GDM1 (cell line): ENCODE measurements around the gene OXCT1.
"Not testable (repeated sequence)": the region's sequence is repeated elsewhere in the genome, so short reads cannot be mapped to it uniquely, and the experiment has no call there.

ENCODE experiments used
- DNase-seq: peaks from one replicate; lab custom pipeline; 2025; lab: John Stamatoyannopoulos, UW

The OXCT1 gene

DNA sequence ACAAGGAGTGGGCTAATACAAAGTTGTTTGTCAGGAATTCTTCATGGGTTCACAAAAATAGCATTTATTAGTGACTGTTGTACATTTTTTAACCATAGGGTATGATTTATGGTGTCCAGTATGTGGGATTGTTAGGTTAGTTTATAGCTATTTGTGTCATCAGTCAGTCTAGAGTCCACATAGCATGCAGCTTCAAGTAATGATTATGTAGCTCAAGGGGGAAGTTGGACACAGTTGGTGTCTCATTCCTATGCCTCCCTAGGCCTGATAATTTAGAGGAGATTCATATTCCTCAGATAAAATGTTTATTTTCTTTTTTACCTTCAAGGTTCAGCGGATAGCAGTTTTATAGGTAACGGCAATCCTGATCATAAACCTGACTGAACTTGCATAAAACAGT, 153.8 kb downstream of the OXCT1 start:
- DNase-seq, result no peak

DNA sequence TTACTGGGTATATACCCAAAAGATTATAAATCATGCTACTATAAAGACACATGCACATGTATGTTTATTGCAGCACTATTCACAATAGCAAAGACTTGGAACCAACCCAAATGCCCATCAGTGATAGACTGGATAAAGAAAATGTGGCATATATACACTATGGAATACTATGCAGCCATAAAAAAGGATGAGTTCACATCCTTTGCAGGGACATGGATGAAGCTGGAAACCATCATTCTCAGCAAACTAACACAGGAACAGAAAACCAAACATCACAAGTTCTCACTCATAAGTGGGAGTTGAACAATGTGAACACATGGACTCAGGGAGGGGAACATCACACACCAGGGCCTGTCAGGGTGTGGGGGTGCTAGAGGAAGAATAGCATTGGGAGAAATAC, 155.8 kb downstream of the OXCT1 start:
- not testable (repeated sequence) for DNase-seq

GRCh38 chr5:41708604-41708940, 161.7 kb downstream of the OXCT1 start:
- DNase-seq, result no peak

DNA sequence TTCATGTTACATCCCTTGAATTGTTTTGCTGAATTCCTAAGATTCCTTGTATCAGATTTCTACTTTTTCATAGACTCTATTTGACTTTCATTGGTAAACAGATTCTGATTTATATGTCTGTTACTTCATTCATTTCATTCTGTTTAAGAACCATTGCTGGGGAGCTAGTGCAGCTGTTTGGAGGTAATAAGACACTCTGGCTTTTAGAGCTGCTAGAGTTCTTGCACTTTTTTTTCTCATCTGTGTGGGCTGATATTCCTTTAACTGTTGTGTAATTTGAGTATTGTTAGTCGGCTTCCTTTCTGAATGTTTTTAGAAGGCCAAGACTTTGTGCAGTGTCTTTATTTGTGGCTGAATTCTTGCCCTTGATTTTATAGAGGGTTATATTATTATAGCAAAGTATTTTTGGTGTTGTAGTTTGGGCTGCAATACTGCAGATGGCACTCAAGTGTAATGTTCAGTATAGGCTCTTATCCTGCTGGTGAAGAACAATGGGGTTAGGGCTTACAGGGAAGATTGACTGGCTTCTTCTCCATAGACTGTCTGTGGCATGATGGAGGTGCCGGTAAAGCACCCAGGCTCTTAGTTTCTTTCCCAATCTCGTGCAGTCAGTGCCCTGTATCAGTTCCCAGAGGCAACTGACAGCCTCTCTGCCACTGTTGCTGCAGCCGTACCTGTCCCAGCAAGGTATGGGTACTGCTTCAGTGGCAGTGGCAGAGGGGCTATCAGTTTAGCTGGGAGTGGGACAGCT, 162.2 kb downstream of the OXCT1 start:
- DNase-seq, result peak; percentile 20

- DNase-seq, result no peak
These were observed 174.2 kb downstream of the OXCT1 start for GRCh38 chr5:41695920-41696582.

DNA sequence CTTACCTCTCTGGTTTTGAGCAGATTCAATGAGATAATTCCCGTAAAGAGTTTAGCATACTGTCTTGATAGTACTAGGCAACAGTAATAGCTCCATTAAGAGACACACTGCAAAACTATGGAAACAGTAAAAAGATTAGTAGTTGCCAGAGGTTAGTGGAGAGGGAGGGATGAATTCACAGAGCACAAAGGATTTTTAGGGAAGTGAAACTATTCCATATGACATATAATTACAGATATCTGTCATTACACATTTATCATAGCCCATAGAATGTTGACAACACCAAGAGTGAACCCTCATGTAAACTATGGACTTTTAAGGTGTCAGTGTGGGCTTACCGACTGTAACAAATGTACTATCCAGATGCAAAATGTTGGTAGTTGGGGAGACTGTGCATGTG, 183.5 kb downstream of the OXCT1 start:
- no peak for DNase-seq

DNA sequence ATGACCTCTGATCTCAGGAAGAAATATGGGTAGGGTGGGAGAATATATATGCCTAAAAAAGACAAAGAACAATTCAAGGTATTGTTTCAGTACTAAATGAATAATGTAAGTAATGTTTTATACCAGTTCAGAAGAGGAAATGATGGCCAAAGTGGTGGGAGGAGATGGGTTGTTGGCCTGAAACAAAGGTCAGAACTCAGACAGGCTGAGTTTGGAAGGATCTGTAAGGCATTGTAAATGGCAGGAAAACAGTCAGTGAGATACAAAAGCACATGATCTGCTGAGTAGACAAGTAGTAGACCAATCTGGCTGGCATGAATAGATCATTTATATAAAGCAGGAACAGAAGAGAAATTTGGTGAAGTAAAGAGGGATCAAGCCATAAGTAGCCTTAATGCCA, 184.0 kb downstream of the OXCT1 start:
- DNase-seq, result no peak

- DNase-seq, result no peak
These were observed 187.0 kb downstream of the OXCT1 start for GRCh38 chr5:41683181-41683580.

DNA sequence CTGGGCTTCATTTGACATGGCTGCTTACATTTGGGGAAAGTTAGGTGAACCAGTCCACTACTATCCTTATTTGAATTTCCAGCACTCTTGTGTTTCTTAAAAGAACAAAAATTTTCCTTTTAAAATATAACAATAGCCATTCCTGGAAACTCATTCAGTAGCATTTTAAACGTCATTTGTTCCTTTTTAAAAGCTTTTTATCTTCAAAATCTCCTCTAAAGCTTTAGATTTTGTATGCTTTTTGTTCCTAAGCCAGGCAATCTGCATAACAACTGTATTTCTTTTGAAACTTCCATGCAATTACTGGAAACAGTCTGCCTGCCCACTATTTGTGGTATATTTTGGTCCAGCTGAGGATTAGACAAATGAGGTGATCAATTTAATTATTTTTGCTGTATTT, 187.6 kb downstream of the OXCT1 start:
- DNase-seq, result no peak

GRCh38 chr5:41681840-41682239, 188.4 kb downstream of the OXCT1 start:
- DNase-seq, result no peak
